ENCODE data around the gene ACSF2. TPM values are rescaled to one million over a fixed set of nuclear protein-coding genes. Genes with fewer than 3 reads are reported as not detected.
A peak's percentile ranks its signal among the peaks of the same experiment; 100 is the strongest.

Gene ACSF2
- total and polyA plus RNA-seq, 2 of the 13 experiments (the other 11 are each of a cell fraction or from before 2014, with no cell fraction given) = 87.3 to 109 TPM

DNA sequence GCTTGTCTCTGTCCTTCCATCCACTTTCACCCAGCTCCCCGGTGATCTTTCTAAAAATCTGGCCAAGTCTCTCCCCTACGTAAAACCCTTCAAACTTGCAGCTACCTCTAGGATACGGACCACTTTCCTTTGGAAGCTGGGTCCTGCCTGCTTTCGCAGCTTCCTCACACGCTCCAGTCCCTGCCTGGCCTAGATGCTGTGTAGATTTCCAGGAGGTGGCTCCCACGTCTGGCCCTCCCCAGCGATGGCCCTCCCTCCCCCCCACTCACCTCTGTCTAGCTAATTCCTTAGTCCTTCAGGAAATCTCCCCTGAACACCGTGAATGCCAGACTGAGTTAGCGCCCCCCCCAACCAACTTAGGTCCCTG is 28.1 kb upstream of the ACSF2 start:
- H4K20me1 ChIP-seq (ENCODE audit: insufficient read depth, low read length) = peaks cover 15% of the 10 kb centered on the region; the same call in 1 of the 2 replicates
- peak overlapping the region; percentile 99 for H2AFZ ChIP-seq (ENCODE audit: low read length)
- FAIRE-seq (no peak), ATAC-seq (peak; percentile 53), DNase-seq (ENCODE audit: low spot score) (no peak)
- BruUV-seq (replicated peaks) = no TSS peak
- H3K27me3 ChIP-seq (ENCODE audit: control insufficient read depth in 1 of 2, insufficient read depth in 2 of 2, low read length in 2 of 2) = peaks cover 0 to 3% of the 10 kb centered on the region in 2 experiments; a peak in 1 of 5 replicates
- H3K4me2 ChIP-seq (ENCODE audit: low read depth, low read length) = peak overlapping the region; percentile 95
- CTCF ChIA-PET (ENCODE audit: low intra/inter-chr PET ratio, low total read pairs) = interaction anchor here (1.1 to 3.4 kb wide), 5 partner anchors 29 to 85 kb away, joined by 3 to 43 read pairs (median 6); partner anchors contain the start of gene RSAD1
- H3K9ac ChIP-seq (ENCODE audit: insufficient read depth, low read depth, low read length) = peak overlapping the region; percentile 98
- H3K79me2 ChIP-seq (ENCODE audit: insufficient read depth, low read length) = peaks cover 43% of the 10 kb centered on the region
- peak overlapping the region; percentile 73 to 99 (median 99) for H3K4me3 ChIP-seq (replicated peaks in 1 of 3; ENCODE audit: insufficient read depth in 1 of 3, low read depth in 2 of 3, low read length in 3 of 3)
- peaks cover 4% of the 10 kb centered on the region; the same call in 1 of the 2 replicates for H3K9me3 ChIP-seq (ENCODE audit: low read length)
- no peak overlapping the region for H3K27ac ChIP-seq (ENCODE audit: extremely low read length, insufficient read depth, low read length)
- H3K4me1 ChIP-seq (ENCODE audit: insufficient read depth, low read length) = peaks cover 27% of the 10 kb centered on the region
- peaks cover 15 to 24% of the 10 kb centered on the region in 2 experiments for H3K36me3 ChIP-seq (replicated peaks in 1 of 2; ENCODE audit: control insufficient read depth in 1 of 2, insufficient read depth in 2 of 2, low read length in 2 of 2)
- POLR2A ChIA-PET = interaction anchor here (0.9 to 5.4 kb wide), 23 partner anchors 8 to 294 kb away, joined by 3 to 99 read pairs (median 10); partner anchors contain the start of genes ACSF2, EME1, MRPL27 and RSAD1
- 10% methylated on average over 9 of the region's 9 CpGs for WGBS (ENCODE audit: low lambda C conversion rate)
- in situ Hi-C loops (cut with HindIII; ENCODE audit: extremely low pct_ligation_motif_present, low pct_unique_long_range_greater_than_20kb) = loop anchor here (5.0 kb wide), 1 partner anchor 79 kb away; the partner anchor contains the start of gene RSAD1
- intact Hi-C loops (cut with micrococcal nuclease; ENCODE audit: unreplicated experiment) = loop anchor here (1.0 kb wide), 2 partner anchors 25 to 80 kb away; partner anchors contain the start of gene RSAD1
- TF ChIP-seq ZNF766 (CRISPR knock-in tag; IDR thresholded peaks at IDR 0.05; ENCODE audit: borderline replicate concordance) = peak; percentile 1; the same call in 1 of the 2 replicates
- TF ChIP-seq ZNF256 (CRISPR knock-in tag; conservative IDR thresholded peaks at IDR 0.05) = 0 out of 2 replicates have a peak, but pooled peaks have one; percentile 10
- TF ChIP-seq, protein P1, sequence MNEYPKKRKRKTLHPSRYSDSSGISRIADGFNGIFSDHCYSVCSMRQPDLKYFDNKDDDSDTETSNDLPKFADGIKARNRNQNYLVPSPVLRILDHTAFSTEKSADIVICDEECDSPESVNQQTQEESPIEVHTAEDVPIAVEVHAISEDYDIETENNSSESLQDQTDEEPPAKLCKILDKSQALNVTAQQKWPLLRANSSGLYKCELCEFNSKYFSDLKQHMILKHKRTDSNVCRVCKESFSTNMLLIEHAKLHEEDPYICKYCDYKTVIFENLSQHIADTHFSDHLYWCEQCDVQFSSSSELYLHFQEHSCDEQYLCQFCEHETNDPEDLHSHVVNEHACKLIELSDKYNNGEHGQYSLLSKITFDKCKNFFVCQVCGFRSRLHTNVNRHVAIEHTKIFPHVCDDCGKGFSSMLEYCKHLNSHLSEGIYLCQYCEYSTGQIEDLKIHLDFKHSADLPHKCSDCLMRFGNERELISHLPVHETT (CRISPR knock-in tag; conservative IDR thresholded peaks at IDR 0.05) = no peak
- TF ChIP-seq, protein P2, sequence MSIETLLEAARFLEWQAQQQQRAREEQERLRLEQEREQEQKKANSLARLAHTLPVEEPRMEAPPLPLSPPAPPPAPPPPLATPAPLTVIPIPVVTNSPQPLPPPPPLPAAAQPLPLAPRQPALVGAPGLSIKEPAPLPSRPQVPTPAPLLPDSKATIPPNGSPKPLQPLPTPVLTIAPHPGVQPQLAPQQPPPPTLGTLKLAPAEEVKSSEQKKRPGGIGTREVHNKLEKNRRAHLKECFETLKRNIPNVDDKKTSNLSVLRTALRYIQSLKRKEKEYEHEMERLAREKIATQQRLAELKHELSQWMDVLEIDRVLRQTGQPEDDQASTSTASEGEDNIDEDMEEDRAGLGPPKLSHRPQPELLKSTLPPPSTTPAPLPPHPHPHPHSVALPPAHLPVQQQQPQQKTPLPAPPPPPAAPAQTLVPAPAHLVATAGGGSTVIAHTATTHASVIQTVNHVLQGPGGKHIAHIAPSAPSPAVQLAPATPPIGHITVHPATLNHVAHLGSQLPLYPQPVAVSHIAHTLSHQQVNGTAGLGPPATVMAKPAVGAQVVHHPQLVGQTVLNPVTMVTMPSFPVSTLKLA (IDR thresholded peaks at IDR 0.05) = no peak
- no peak for TF ChIP-seq NCOA5 (CRISPR knock-in tag; IDR thresholded peaks at IDR 0.05)
- TF ChIP-seq ZNF558 (CRISPR knock-in tag; IDR thresholded peaks at IDR 0.05; ENCODE audit: borderline replicate concordance) = no peak
- TF ChIP-seq ZFX (CRISPR knock-in tag; IDR thresholded peaks at IDR 0.05; ENCODE audit: low read depth) = no peak
- TF ChIP-seq, protein P3, sequence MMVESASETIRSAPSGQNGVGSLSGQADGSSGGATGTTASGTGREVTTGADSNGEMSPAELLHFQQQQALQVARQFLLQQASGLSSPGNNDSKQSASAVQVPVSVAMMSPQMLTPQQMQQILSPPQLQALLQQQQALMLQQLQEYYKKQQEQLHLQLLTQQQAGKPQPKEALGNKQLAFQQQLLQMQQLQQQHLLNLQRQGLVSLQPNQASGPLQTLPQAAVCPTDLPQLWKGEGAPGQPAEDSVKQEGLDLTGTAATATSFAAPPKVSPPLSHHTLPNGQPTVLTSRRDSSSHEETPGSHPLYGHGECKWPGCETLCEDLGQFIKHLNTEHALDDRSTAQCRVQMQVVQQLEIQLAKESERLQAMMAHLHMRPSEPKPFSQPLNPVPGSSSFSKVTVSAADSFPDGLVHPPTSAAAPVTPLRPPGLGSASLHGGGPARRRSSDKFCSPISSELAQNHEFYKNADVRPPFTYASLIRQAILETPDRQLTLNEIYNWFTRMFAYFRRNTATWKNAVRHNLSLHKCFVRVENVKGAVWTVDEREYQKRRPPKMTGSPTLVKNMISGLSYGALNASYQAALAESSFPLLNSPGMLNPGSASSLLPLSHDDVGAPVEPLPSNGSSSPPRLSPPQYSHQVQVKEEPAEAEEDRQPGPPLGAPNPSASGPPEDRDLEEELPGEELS (CRISPR knock-in tag; IDR thresholded peaks at IDR 0.05) = no peak
- TF ChIP-seq, protein P4, sequence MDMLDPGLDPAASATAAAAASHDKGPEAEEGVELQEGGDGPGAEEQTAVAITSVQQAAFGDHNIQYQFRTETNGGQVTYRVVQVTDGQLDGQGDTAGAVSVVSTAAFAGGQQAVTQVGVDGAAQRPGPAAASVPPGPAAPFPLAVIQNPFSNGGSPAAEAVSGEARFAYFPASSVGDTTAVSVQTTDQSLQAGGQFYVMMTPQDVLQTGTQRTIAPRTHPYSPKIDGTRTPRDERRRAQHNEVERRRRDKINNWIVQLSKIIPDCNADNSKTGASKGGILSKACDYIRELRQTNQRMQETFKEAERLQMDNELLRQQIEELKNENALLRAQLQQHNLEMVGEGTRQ (IDR thresholded peaks at IDR 0.05; ENCODE audit: low read depth, low read length) = no peak
- TF ChIP-seq, protein P4 (CRISPR knock-in tag; IDR thresholded peaks at IDR 0.05; ENCODE audit: borderline replicate concordance) = no peak
- 0 out of 2 replicates have a peak, but pooled peaks have one; percentile 6 for TF ChIP-seq ZNF335 (CRISPR knock-in tag; IDR thresholded peaks at IDR 0.05)
- TF ChIP-seq, protein P5, sequence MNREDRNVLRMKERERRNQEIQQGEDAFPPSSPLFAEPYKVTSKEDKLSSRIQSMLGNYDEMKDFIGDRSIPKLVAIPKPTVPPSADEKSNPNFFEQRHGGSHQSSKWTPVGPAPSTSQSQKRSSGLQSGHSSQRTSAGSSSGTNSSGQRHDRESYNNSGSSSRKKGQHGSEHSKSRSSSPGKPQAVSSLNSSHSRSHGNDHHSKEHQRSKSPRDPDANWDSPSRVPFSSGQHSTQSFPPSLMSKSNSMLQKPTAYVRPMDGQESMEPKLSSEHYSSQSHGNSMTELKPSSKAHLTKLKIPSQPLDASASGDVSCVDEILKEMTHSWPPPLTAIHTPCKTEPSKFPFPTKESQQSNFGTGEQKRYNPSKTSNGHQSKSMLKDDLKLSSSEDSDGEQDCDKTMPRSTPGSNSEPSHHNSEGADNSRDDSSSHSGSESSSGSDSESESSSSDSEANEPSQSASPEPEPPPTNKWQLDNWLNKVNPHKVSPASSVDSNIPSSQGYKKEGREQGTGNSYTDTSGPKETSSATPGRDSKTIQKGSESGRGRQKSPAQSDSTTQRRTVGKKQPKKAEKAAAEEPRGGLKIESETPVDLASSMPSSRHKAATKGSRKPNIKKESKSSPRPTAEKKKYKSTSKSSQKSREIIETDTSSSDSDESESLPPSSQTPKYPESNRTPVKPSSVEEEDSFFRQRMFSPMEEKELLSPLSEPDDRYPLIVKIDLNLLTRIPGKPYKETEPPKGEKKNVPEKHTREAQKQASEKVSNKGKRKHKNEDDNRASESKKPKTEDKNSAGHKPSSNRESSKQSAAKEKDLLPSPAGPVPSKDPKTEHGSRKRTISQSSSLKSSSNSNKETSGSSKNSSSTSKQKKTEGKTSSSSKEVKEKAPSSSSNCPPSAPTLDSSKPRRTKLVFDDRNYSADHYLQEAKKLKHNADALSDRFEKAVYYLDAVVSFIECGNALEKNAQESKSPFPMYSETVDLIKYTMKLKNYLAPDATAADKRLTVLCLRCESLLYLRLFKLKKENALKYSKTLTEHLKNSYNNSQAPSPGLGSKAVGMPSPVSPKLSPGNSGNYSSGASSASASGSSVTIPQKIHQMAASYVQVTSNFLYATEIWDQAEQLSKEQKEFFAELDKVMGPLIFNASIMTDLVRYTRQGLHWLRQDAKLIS (CRISPR knock-in tag; IDR thresholded peaks at IDR 0.05) = no peak
- TF ChIP-seq ZNF296 (CRISPR knock-in tag; conservative IDR thresholded peaks at IDR 0.05) = no peak

Data from HepG2 (cell line).